Sigmoid colon (tissue), 4 donors: ENCODE measurements around the gene MYO15B.

Experiments used
- CTCF ChIP-seq, 4 experiments: fragments of 450-650 bp in 3 of 4; fragments of 200-600 bp in 1 of 4; IDR thresholded peaks; one replicate each; pipeline ENCODE4 v1.5.1; 2016 to 2019; ENCODE audit warnings: antibody characterized with exemption in 4 of 4, mild to moderate bottlenecking in 3 of 4, moderate library complexity in 2 of 4
- EP300 ChIP-seq, 4 donors: sonication (generic); formaldehyde crosslinking; IDR thresholded peaks; one replicate each; pipeline ENCODE4 v1.6.1; 2017; ENCODE audit warnings: antibody characterized with exemption in 4 of 4
- POLR2A ChIP-seq, 2 donors: fragments of 450-650 bp; IDR thresholded peaks; one replicate each; pipeline ENCODE4 v1.6.1; 2016; ENCODE audit warnings: antibody characterized with exemption in 2 of 2, mild to moderate bottlenecking in 2 of 2, moderate library complexity in 2 of 2
- POLR2AphosphoS5 ChIP-seq, 4 donors: sonication (generic); formaldehyde crosslinking; IDR thresholded peaks; one replicate each; pipeline ENCODE4 v1.6.1; 2017; ENCODE audit warnings: antibody characterized with exemption in 4 of 4

- TF ChIP-seq CTCF (IDR thresholded peaks at IDR 0.05): no peak
- TF ChIP-seq POLR2A (IDR thresholded peaks at IDR 0.05): no peak
- TF ChIP-seq EP300 (IDR thresholded peaks at IDR 0.05): no peak
- TF ChIP-seq POLR2AphosphoS5 (IDR thresholded peaks at IDR 0.05): no peak
These were observed 2.7 kb downstream of the MYO15B start for GRCh38 chr17:75590314-75590761.
